HL-60 (cell line): ENCODE data around the gene SP5.
"Not testable (repeated sequence)": the region's sequence is repeated elsewhere in the genome, so short reads cannot be mapped to it uniquely, and the experiment has no call there.

Source experiments
- DNase-seq, 2 experiments: peaks; one replicate each; pipeline ENCODE4 v3.0.0-alpha.2; 2010 to 2020; ENCODE audit warnings: low read depth in 1 of 2, low spot score in 1 of 2
- H3K27ac ChIP-seq: fragments of 250-450 bp; sonication (Bioruptor Pico); replicated peaks from 2 replicates; pipeline ENCODE4 v1.5.1; 2020; ENCODE audit warnings: mild to moderate bottlenecking, moderate library complexity
- H3K27me3 ChIP-seq: fragments of 250-450 bp; sonication (Bioruptor Pico); 2 replicates; pipeline ENCODE4 v1.5.1; 2021; ENCODE audit warnings: mild to moderate bottlenecking, moderate library complexity; ENCODE audit not compliant: insufficient read depth, poor library complexity, severe bottlenecking
- H3K4me3 ChIP-seq: replicated peaks from 2 replicates; pipeline ENCODE4 v1.5.1; 2011; ENCODE audit warnings: mild to moderate bottlenecking, control low read depth, low read length; ENCODE audit not compliant: insufficient read depth
- CTCF ChIP-seq: IDR thresholded peaks from one replicate; pipeline ENCODE4 v1.5.1; 2011; ENCODE audit warnings: low read length, control low read depth, inconsistent platforms; ENCODE audit not compliant: insufficient read depth
- GABPA ChIP-seq: IDR thresholded peaks from 2 replicates; pipeline ENCODE4 v1.6.1; 2012; ENCODE audit warnings: low read depth
- POLR2AphosphoS5 ChIP-seq: IDR thresholded peaks from 2 replicates; pipeline ENCODE4 v1.6.1; 2012; ENCODE audit warnings: low read depth
- REST ChIP-seq: IDR thresholded peaks from 2 replicates; pipeline ENCODE4 v1.6.1; 2012; ENCODE audit warnings: low read depth; ENCODE audit not compliant: insufficient replicate concordance
- SPI1 ChIP-seq: IDR thresholded peaks from 2 replicates; pipeline ENCODE4 v1.6.1; 2012; ENCODE audit warnings: low read depth, mild to moderate bottlenecking, borderline replicate concordance

Gene SP5

GRCh38 chr2:170744248-170745002 lies 29.3 kb downstream of the SP5 start:
- Histone ChIP-seq H3K27ac (no peak overlapping the region), H3K4me3 (no peak overlapping the region), H3K27me3 (no peaks in the 10 kb centered on the region)
- DNase-seq = peak; percentile 43 to 71
- TF ChIP-seq SPI1 = no peak
- no peak for TF ChIP-seq CTCF
- no peak for TF ChIP-seq REST
- no peak for TF ChIP-seq POLR2AphosphoS5
- TF ChIP-seq GABPA = no peak

- no peak overlapping the region for H3K4me3 ChIP-seq
- H3K27me3 ChIP-seq = no peaks in the 10 kb centered on the region
- no peak overlapping the region for H3K27ac ChIP-seq
- DNase-seq = no peak
- TF ChIP-seq POLR2AphosphoS5 (no peak), GABPA (no peak), SPI1 (no peak), REST (no peak), CTCF (no peak)
Measured at GRCh38 chr2:170745305-170745704, 30.2 kb downstream of the SP5 start.

GRCh38 chr2:170747921-170748320 lies 32.8 kb downstream of the SP5 start:
- Histone ChIP-seq H3K27ac (no peak overlapping the region), H3K4me3 (no peak overlapping the region), H3K27me3 (no peaks in the 10 kb centered on the region)
- TF ChIP-seq POLR2AphosphoS5 = no peak
- no peak for TF ChIP-seq GABPA
- no peak for TF ChIP-seq REST
- TF ChIP-seq SPI1 = no peak
- no peak for TF ChIP-seq CTCF
- no peak for DNase-seq

- H3K27me3 ChIP-seq, H3K4me3 ChIP-seq, H3K27ac ChIP-seq, DNase-seq: not testable (repeated sequence)
Measured at GRCh38 chr2:170751555-170751954, 36.4 kb downstream of the SP5 start.
